Activated CD4-positive, alpha-beta T cell treated with anti-CD3 and anti-CD28 coated beads, Interleukin-2, amount 10 ng/mL, durations not matched to agents 24 days and 14 days (primary cell): ENCODE measurements around the gene LIN54. TPM values are rescaled to one million over a fixed set of nuclear protein-coding genes. Genes with fewer than 3 reads are reported as not detected.
A peak's percentile ranks its signal among the peaks of the same experiment; 100 is the strongest.
"Not testable (repeated sequence)": the region's sequence is repeated elsewhere in the genome, so short reads cannot be mapped to it uniquely, and the experiment has no call there.

ENCODE experiments used
- DNase-seq: peaks from one replicate; pipeline ENCODE4 v3.0.0; 2022
- H3K27ac Mint-ChIP-seq: one replicate; pipeline ENCODE4 v1.8.0; 2022; ENCODE audit warnings: mild to moderate bottlenecking, mixed read lengths
- H3K27me3 Mint-ChIP-seq: one replicate; pipeline ENCODE4 v1.8.0; 2022; ENCODE audit warnings: mixed read lengths
- H3K36me3 Mint-ChIP-seq: one replicate; pipeline ENCODE4 v1.8.0; 2022; ENCODE audit warnings: low read depth, mild to moderate bottlenecking, mixed read lengths
- H3K4me1 Mint-ChIP-seq: one replicate; pipeline ENCODE4 v1.8.0; 2021; ENCODE audit warnings: mixed read lengths
- H3K4me3 Mint-ChIP-seq: one replicate; pipeline ENCODE4 v1.8.0; 2022; ENCODE audit warnings: mild to moderate bottlenecking, moderate library complexity, mixed read lengths
- H3K9me3 Mint-ChIP-seq: one replicate; pipeline ENCODE4 v1.8.0; 2021; ENCODE audit warnings: mixed read lengths
- intact Hi-C: fragments of 100-400 bp; cut with micrococcal nuclease; formaldehyde crosslinking; loops from one replicate; pipeline ENCODE4 v1.15.1; 2023
- total RNA-seq: library from RNA; stranded (reverse); gene quantifications from 2 replicates; pipeline ENCODE4 v1.2.3, GENCODE V29; 2022

Gene LIN54
- total RNA-seq, 1 donor from 2014 or later: 25.4 TPM

GRCh38 chr4:83024233-83024632, 13.6 kb upstream of the LIN54 start:
- Mint-ChIP-seq H3K27ac (no peak overlapping the region), H3K4me3 (no peak overlapping the region), H3K36me3 (peaks cover 2% of the 10 kb centered on the region), H3K4me1 (peaks cover 5% of the 10 kb centered on the region), H3K27me3 (peaks cover 15% of the 10 kb centered on the region), H3K9me3 (peaks cover 4% of the 10 kb centered on the region)
- no peak for DNase-seq
- intact Hi-C loops: no loop called here

- DNase-seq, H3K4me1 Mint-ChIP-seq, H3K9me3 Mint-ChIP-seq, H3K36me3 Mint-ChIP-seq, H3K27me3 Mint-ChIP-seq, H3K4me3 Mint-ChIP-seq, intact Hi-C loops, H3K27ac Mint-ChIP-seq: not testable (repeated sequence)
These were observed 13.0 kb upstream of the LIN54 start for GRCh38 chr4:83023599-83023998.

GRCh38 chr4:83022724-83023450, 12.3 kb upstream of the LIN54 start:
- H3K36me3 Mint-ChIP-seq: peaks cover 2% of the 10 kb centered on the region
- peaks cover 5% of the 10 kb centered on the region for H3K4me1 Mint-ChIP-seq
- no peak overlapping the region for H3K4me3 Mint-ChIP-seq
- DNase-seq: no peak
- intact Hi-C loops: no loop called here
- H3K27ac Mint-ChIP-seq: no peak overlapping the region
- peaks cover 4% of the 10 kb centered on the region for H3K9me3 Mint-ChIP-seq
- peaks cover 6% of the 10 kb centered on the region for H3K27me3 Mint-ChIP-seq

GRCh38 chr4:83019794-83020494, 9.3 kb upstream of the LIN54 start:
- H3K4me1 Mint-ChIP-seq: peaks cover 5% of the 10 kb centered on the region
- no peak for DNase-seq
- H3K4me3 Mint-ChIP-seq: no peak overlapping the region
- intact Hi-C loops: no loop called here
- H3K36me3 Mint-ChIP-seq: no peaks in the 10 kb centered on the region
- peaks cover 4% of the 10 kb centered on the region for H3K27me3 Mint-ChIP-seq
- no peaks in the 10 kb centered on the region for H3K9me3 Mint-ChIP-seq
- H3K27ac Mint-ChIP-seq: no peak overlapping the region

- Mint-ChIP-seq H3K36me3 (peaks cover 2% of the 10 kb centered on the region), H3K27me3 (peaks cover 1% of the 10 kb centered on the region), H3K27ac (peak overlapping the region; percentile 61), H3K9me3 (no peaks in the 10 kb centered on the region), H3K4me1 (peaks cover 35% of the 10 kb centered on the region), H3K4me3 (peak overlapping the region; percentile 92)
- intact Hi-C loops: loop anchor here (1.0 to 5.0 kb wide), 6 partner anchors 21 to 585 kb away; partner anchors contain the start of genes COPS4 and COQ2
- DNase-seq: no peak
These were observed 3.3 kb upstream of the LIN54 start for GRCh38 chr4:83013902-83014301.

GRCh38 chr4:83013420-83013867, 2.8 kb upstream of the LIN54 start:
- DNase-seq: no peak
- intact Hi-C loops: loop anchor here (1.0 to 5.0 kb wide), 6 partner anchors 22 to 585 kb away; partner anchors contain the start of genes COPS4 and COQ2
- Mint-ChIP-seq H3K4me3 (peak overlapping the region; percentile 92), H3K27me3 (peaks cover 1% of the 10 kb centered on the region), H3K27ac (peak overlapping the region; percentile 89), H3K36me3 (peaks cover 2% of the 10 kb centered on the region), H3K4me1 (peaks cover 37% of the 10 kb centered on the region), H3K9me3 (no peaks in the 10 kb centered on the region)

- H3K36me3 Mint-ChIP-seq: peaks cover 2% of the 10 kb centered on the region
- H3K27me3 Mint-ChIP-seq: peaks cover 1% of the 10 kb centered on the region
- peak overlapping the region; percentile 92 for H3K4me3 Mint-ChIP-seq
- peaks cover 40% of the 10 kb centered on the region for H3K4me1 Mint-ChIP-seq
- peak overlapping the region; percentile 89 for H3K27ac Mint-ChIP-seq
- intact Hi-C loops: loop anchor here (1.0 to 5.0 kb wide), 9 partner anchors 22 to 584 kb away; partner anchors contain the start of genes COPS4, COQ2, HELQ and SEC31A
- peak; percentile 99 for DNase-seq
- no peaks in the 10 kb centered on the region for H3K9me3 Mint-ChIP-seq
These were observed 2.2 kb upstream of the LIN54 start for GRCh38 chr4:83012687-83013419.

- peak; percentile 80 for DNase-seq
- H3K36me3 Mint-ChIP-seq: peaks cover 2% of the 10 kb centered on the region
- H3K27ac Mint-ChIP-seq: peak overlapping the region; percentile 99
- H3K4me3 Mint-ChIP-seq: peak overlapping the region; percentile 100
- H3K9me3 Mint-ChIP-seq: no peaks in the 10 kb centered on the region
- intact Hi-C loops: loop anchor here (1.0 to 5.0 kb wide), 8 partner anchors 55 to 583 kb away; partner anchors contain the start of genes COQ2, HELQ and SEC31A
- H3K4me1 Mint-ChIP-seq: peaks cover 44% of the 10 kb centered on the region
- H3K27me3 Mint-ChIP-seq: peaks cover 1% of the 10 kb centered on the region
These were observed 1.6 kb upstream of the LIN54 start for GRCh38 chr4:83012200-83012686.

- H3K4me3 Mint-ChIP-seq: peak overlapping the region; percentile 100
- H3K27me3 Mint-ChIP-seq: peaks cover 1% of the 10 kb centered on the region
- DNase-seq: no peak
- peaks cover 45% of the 10 kb centered on the region for H3K4me1 Mint-ChIP-seq
- intact Hi-C loops: loop anchor here (1.0 to 5.0 kb wide), 11 partner anchors 23 to 583 kb away; partner anchors contain the start of genes COQ2, HELQ and SEC31A
- peak overlapping the region; percentile 99 for H3K27ac Mint-ChIP-seq
- H3K9me3 Mint-ChIP-seq: no peaks in the 10 kb centered on the region
- peaks cover 2% of the 10 kb centered on the region for H3K36me3 Mint-ChIP-seq
These were observed 1.1 kb upstream of the LIN54 start for GRCh38 chr4:83011689-83012199.

- Mint-ChIP-seq H3K27me3 (peaks cover 1% of the 10 kb centered on the region), H3K4me1 (peaks cover 52% of the 10 kb centered on the region), H3K4me3 (peak overlapping the region; percentile 100), H3K27ac (peak overlapping the region; percentile 99), H3K36me3 (peaks cover 6% of the 10 kb centered on the region), H3K9me3 (no peaks in the 10 kb centered on the region)
- intact Hi-C loops: loop anchor here (1.0 to 5.0 kb wide), 6 partner anchors 21 to 637 kb away; partner anchors contain the start of genes HNRNPD and THAP9
- DNase-seq: peak; percentile 70
These were observed 507 bp downstream of the LIN54 start for GRCh38 chr4:83010111-83010521.

- H3K9me3 Mint-ChIP-seq: no peaks in the 10 kb centered on the region
- H3K4me1 Mint-ChIP-seq: peaks cover 52% of the 10 kb centered on the region
- intact Hi-C loops: no loop called here
- DNase-seq: no peak
- peaks cover 7% of the 10 kb centered on the region for H3K36me3 Mint-ChIP-seq
- no peaks in the 10 kb centered on the region for H3K27me3 Mint-ChIP-seq
- peak overlapping the region; percentile 100 for H3K4me3 Mint-ChIP-seq
- peak overlapping the region; percentile 99 for H3K27ac Mint-ChIP-seq
These were observed 1.1 kb downstream of the LIN54 start for GRCh38 chr4:83009529-83009928.

GRCh38 chr4:83003044-83003791, 7.4 kb downstream of the LIN54 start:
- peak; percentile 37 for DNase-seq
- Mint-ChIP-seq H3K4me1 (peaks cover 23% of the 10 kb centered on the region), H3K36me3 (peaks cover 21% of the 10 kb centered on the region)
- H3K4me3 Mint-ChIP-seq, intact Hi-C loops, H3K27me3 Mint-ChIP-seq, H3K27ac Mint-ChIP-seq, H3K9me3 Mint-ChIP-seq: not testable (repeated sequence)
